GM18519 (cell line): ENCODE data around the gene ELP4.

Experiments used
- ATAC-seq: cut with Tn5 transposase; IDR thresholded peaks from one replicate; pipeline ENCODE4 v1.9.1; 2021; ENCODE audit warnings: mild to moderate bottlenecking, moderate library complexity; ENCODE audit not compliant: unreplicated experiment, low FRiP score

Gene ELP4

DNA sequence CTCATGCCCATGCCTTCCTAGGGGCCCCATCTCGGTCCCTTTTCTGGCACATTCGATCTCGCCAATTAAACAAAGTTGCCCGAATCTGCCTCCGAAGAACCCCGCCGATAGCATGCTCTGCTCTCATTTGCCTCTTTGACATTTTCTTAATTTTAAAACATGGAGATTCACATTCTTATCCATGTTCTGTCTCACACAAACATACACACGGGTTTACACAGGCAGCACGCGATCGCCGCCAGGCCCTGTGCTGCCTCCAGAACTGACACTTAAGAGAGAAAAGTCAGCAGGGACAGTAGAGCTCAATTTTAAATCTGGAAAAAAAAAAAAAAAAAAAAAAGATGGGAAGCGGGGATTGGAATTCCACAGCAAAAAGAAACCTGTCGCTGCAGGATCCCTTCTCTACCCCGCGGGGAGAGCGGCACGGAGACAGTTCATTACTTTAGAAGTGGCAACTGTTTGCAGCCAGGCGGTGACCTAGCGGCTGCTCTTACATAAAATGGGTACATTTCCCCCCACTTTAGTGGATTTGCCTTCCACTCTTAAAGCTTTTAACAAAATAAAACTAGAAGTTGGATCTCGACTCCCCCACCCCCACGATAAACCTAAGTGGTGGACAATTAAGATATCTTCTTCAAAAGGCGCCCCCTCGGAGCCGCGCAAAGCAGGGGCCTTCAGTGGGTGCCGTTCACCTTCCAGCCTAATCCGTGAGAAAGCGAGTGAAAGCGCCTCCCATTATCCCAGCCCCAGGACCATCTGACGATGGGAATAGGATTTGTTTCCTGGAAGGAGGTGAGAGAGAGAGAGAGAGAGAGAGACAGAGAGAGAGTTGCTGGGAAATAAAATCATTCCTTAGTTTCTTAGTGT, 287.9 kb downstream of the ELP4 start:
- ATAC-seq, result no peak

DNA sequence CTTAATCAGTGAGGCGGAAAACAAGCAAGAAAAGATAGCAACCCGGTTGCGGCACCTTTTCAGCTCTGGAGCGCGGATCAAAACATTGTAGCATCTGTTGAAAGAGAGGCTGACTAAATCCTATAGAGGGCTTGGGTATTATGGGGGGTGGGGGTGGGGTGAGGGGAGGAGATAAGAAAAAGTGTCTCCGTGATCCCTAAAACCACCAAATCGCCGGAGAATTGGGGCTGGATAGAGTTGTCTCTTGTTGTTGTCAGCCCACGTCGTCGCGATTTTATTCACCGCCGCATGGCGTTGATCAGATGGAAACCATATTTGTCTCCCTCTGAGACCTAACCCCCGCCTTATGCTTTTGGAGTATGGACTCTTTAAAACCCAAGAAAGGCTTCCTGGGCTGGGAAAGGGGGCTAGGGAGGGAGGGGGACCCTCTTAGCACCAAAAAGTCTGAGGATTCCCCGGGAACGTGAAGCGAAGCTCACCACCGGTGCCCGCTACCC, 288.5 kb downstream of the ELP4 start:
- ATAC-seq, result no peak

DNA sequence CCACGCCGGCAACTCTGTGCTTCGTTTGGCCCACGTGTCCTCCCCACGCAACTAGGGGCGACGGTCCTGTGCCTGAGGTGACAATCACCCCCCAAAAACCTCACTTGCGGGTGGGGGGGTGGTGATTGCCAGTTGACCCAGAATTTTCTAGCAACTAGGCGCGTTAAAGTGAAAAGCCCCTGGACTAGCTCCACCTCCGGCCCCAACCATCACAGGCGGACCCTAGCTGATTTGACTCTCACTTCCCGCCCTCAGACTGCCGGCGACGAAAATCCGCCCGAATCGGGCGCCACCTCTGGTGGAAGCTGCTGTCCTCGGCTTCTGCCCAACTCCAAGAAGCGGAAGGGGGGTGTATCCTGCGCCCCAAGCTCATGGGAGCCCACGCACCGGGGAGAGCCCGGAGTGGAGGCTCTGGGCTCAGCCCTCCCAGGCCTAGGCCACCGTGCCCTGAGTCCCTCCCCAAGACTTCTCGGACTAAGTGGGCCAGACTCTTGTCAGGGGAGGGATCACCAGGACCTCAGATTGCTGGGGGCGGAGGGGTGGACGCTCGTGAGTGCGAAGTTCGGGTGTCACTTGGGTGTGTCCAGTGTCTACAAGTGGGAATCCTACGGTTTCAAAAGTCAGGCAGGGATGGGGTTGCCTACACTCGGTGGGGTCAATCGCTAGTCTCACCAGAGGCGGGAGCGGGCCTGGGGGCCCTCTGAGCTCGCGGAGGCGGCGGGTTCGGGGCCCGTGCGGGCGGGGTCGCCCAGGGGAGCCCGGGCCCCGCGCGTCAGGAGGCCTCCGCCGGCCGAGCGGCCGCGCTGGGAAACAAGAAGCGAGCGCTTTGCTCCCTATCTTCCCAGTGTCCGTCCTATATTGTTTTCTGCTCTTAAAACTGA, 289.2 kb downstream of the ELP4 start:
- no peak for ATAC-seq

DNA sequence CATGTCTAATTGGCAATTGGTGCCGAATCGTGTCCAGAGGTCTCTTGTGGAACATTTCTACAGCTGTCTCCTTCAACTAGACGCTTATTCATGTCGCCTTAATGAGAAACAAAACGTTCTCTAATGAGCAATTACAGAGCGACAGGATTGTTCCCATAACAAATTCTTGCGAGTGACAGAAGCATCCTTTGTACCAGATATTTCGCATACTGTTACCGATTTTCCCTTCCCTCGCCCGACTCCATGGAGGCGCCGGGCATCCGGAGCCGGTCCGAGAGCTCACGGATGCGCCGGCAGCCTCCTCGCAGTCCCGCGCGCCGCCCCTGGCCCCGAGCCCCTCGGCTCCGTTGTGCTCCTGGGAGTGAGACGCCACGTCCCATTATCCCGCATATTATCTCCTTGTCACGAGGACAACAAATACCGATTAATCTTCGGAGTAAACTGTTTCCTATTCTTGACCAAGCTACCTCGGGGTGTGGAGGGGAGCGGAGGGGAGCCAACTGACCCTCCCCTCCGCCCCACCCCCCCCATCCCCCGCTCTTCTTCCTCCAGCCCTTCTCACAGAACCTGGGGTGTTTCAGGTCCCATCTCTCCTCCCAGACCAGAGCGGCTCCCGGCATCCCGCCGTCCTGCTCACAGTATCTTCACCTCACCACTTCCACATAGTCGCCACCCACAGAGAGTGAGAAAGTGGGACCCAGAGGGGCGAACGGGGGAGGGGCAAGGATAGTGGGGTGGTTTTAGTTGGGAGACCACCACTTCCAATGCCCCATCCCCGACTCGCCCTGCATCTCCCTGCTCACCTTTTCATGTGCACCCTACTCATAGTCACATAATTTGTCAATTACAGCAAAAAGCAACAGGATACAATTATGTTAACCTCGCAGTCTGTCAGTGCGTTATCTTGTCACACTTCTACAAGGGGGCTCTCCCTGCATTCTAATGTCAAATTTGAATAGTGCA, 290.1 kb downstream of the ELP4 start:
- no peak for ATAC-seq

DNA sequence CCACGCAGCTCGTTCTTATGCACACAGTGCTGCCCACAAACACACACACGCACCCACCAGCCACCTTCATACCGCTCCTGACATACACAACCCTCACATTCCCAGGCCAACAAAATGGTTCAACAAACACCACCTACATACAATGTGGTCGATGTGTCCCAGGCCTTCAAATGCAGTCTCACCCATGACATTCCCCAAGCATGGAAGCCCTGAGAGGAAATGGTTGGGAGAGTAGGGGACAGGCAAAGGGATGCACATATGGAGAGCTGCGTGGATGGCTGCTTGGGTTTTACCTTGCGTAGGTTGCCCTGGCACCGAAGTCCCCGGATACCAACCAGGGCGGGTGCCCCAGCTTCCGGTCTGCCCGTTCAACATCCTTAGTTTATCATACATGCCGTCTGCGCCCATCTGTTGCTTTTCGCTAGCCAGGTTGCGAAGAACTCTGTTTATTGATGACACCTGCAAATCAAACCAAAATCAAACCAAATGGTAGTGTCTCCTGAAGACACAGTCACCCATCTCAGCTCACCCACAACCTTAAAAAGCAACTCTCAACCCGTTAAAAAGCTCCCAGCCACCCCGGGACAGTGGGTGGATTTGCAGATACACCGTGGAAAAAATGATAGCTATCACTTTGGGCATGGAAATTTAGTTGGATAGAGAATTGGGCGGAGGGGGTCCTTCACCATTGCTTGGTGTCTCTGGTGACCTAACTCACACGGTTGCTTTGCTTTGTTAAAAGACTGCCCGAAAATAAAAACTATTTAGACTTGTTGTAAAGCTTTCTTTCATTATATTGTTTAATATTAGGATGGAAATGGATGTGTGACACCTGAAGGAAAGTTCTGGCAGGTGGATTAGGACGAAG, 291.1 kb downstream of the ELP4 start:
- no peak for ATAC-seq

DNA sequence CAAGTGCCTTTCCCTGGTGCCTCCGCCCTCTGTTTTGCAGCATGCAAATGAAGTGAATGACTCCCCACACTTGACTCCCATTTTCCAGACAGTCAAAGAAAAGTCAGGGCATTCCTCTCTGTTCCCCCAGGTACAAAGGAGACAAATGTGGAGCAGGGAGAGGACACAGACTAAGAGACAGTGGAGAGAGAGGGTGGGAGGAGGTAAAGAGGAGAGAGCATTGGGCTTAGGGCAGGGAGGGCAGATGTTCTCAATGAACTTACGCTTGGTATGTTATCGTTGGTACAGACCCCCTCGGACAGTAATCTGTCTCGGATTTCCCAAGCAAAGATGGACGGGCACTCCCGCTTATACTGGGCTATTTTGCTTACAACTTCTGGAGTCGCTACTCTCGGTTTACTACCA, 291.7 kb downstream of the ELP4 start:
- ATAC-seq, result no peak

DNA sequence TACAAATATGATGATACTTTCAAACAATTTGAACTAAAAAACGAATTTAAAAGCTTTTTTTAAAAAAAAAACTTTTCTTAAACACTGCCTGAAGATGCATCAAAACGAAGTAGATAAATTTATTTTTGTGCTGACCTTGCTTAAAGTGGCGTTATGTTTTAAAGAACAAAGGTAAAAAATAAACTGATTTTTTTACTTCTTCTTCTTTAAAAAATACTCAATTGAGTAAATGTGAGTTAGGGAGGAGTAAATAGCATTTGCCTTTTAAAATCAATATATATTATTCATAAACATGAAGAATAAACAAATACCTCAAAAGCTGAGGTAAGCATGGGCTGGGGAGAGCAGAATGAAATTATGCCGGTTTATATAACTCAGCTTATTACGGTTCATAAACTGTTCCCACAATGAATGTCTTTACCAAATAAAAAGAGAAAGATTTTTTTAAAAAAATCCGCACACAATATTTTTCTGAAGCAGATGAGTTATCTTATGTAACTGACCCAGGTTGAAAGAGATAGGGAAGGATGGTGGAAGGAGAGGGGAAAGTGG, 292.5 kb downstream of the ELP4 start:
- no peak for ATAC-seq

DNA sequence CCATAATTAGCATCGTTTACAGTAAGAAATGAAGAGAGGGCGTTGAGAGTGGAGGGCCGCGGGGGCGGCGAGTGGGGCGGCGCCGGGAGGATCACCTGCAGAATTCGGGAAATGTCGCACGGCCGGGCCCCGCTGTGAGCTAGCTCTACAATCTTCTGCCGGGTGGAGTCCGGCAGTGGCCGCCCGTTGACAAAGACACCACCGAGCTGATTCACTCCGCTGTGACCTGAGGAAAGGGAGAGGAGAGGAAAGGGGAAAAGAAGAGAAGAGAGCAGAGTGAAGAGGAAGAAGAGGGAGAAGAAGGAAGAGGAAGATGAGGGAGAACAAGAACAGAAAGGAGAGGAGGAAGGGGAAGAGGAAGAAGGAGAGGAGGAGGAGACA, 293.0 kb downstream of the ELP4 start:
- ATAC-seq, result no peak

DNA sequence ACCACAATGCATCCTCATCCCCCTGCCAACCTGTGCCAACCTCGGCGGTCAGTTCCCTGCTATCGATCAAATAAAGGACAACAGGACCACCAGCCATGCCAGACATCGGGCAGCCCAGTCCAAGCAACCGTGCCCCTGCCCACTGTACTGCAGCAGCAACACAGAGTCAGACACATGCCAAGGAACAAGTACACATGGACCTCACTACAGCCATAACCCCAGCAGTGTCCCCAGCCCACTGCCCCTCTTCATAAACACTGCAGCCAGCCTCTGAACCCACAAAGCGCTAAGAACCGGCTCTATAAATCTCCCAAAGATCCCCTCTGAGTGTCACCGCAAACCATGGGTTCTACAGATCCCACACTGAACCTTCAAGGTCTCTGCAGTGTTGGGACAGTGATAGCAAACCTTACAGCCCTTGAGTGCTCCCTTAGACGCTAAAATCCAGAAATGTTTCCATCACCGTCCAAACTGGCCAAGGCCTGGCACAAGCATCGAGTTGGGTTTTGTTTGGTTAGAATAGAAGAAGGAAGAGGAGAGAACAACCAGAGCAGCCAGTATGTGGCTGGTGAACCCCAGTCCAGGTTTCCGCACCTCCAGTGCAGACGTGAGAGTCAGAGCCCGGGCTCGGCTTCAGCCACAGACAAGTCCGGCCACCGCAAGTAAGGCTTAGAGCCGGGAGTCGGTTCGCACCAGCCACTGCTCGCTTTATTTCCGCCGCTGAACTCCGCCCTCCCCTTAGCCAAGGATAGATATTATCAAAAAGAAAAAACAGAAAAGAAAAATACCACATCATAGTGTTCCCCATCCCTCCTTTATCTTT, 293.6 kb downstream of the ELP4 start:
- no peak for ATAC-seq

DNA sequence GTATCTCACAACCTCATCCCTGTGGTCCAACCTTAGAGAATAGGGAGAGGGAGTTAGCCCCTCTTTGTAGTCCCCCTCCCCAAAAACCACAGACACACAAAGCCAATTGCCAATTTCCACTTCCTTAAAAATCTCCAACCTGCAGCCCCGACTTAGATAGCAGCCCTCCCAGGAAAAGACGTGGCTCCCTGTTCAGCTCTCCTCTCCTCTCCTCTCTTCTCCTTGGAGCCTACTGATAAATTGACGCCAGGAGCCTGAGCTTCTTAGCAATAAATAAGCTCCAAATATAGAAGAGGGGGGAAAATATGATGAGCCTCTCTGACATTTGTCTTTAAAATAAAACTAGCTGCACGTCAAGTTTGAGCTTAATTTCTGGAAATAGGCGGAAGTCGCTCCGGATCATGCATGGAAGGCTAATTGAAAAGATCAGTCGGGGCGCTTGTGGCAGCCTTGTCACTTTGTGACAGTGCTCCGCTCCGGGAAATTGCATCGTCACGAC, 294.3 kb downstream of the ELP4 start:
- ATAC-seq, result no peak

DNA sequence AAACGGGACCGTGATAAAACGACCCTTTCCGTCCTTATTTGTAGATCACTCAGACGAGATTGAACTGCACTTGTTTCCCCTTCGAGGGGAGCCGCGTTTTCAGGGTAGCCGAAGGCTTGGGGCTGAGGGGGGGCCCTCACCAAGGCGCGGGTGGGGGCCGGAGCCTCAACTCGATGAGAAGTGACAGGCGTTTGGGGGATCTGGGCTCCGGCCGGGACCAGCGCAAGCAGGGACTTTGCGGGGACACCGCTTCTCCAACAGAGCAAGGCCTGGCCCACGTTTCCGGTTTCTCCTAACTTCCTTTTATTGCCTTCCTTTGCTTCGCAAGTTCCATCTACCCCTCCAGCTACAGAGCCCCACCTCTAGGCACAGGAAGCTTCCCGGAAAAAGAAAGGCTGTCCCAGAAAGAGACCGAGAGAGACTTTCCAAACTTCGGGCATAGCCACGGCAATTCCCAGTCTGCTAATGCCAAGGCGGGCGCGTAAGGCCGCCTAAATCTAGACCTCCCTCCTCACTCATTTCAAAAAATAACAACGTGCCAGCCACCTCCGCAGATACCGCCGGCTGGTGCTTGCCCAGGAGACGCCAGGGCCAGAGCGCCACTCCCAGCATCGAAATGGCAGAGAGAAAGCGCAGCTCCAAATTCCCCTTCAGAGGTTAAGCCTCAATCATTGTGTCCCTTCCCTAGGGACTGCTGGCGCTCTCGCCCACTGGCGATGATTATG, 294.9 kb downstream of the ELP4 start:
- ATAC-seq, result no peak

DNA sequence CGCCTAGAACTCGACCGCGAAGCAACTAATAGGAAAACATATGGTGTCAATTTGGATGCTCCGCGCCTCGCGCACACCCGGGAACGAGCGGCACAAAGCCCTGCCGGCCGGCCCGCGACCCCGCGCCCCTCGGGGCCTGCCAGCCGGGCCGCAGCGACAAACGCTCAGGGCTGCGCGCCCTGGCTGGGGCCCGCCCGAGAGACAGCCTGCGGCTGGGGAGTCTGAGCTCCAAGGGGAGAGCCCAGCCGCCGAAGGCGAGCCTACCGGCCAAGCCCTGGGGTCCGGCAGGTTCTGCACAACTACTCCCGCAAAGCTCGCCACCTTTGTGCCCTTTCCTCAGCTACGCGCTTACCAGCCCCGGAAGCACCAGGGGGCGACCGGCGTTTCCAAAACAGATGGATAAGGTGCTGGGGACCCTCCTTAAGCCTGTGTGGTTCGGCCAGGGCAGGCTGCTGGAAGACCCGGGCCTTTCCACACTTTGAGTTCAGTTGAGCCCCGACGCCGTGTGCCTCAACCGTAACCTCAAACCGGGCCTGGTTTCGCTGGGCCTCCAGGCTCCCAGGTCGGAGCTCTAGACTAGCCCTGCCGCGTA, 295.6 kb downstream of the ELP4 start:
- no peak for ATAC-seq

DNA sequence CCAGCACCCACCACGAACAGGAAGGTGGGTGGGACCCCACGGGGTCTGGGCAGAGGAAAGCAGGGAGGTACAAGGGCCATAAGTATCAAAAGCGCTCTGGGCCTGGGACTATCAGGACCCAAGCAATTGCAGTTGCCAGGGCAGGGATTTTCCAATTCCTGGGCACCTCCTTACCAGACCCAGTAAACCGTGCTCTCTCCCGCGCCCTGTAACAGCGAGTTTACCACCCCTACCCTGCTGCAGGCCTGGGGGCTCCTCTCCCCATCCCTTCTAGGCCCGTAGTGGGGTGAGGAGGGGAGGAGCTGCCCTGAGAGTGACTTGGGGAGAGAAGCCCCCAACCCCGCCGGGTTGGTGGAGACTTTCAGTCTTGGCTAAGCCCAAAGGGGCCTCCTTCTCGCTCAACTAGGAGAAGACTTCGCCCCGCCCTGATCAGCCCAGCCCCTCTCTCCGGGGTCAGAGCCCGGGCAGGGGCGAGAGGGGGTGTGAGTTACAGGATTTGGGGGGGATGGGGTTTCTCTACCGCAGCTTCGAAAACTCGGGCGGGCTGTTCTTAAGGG, 296.1 kb downstream of the ELP4 start:
- no peak for ATAC-seq

DNA sequence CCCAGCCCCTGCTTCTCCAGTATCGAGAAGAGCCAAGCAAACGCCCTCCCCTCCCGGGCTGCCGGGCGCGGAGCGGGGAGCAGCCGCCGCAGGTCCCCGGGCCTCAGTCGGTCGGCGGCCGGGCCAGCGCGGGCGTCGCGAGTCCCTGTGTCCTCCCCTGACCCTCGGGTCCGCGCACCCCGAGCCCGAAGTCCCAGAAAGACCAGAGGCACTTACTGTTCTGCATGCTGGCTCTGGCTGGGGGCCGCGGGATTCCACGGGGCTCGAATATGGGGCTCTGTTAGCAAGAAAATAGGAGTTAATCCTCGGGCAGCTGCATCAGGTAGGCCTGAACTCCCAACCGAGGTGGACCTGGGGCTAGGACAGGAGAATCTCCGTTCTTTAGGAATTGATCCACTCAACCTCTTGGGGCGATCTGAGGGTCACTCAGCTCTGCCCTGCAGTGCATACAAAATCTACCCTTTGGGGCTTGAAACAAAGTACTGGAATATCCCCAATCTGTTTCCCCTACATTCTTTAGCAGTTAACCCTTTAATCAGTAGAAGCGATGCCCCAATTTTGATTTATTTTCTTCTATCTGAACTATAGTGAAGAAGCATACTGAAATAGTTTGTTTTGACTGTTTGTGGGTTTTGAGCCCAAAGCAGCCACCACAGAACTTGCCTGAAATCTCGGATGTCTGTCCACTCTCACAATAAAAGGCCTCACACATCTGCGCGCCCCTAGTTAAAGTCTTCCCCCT, 296.8 kb downstream of the ELP4 start:
- no peak for ATAC-seq

DNA sequence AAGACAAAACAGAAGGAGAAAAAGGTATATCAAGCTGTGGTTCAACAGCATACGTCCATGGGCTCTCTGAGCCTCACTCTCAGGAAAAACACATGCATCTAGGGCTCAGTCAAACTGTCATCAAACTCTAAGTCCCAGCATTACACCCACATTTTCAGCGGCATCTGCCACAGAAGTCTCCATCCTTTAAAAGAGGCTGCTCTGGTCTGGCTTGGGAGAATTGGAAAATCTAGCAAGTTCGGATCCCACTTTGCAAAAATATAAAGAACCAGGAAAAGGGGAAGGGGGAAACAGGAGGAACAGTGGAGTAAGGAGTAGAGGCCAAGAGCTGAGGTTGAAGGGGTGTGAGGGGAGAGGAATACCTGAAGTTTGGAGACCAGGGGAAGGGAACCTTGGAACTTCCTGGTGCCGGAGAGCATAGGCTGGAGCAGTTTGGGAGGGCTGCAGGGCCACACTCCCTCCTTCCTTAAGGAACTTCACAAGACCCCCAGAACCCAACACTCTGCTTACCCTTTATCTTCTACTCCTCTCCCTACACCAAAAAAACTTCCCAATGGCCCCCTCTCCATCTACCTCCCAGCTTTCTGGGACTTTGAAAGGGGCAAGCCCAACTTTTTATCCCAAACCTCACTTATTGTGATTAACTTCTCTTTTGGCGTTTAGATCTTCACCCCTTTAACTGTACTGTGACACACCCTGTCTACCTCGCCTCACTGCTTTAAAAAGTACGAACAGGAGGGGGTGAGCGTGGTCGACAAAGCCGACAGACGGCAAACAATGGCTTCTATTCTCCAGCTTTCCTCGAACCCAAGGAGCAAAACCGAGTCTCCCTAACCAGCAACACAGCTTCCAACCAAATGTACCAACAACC, 297.6 kb downstream of the ELP4 start:
- no peak for ATAC-seq
